HG03060 (cell line): ENCODE measurements around the gene DRAP1.
"Not testable (repeated sequence)": the region's sequence is repeated elsewhere in the genome, so short reads cannot be mapped to it uniquely, and the experiment has no call there.

Source experiments
- ATAC-seq: cut with Tn5 transposase; IDR thresholded peaks from one replicate; pipeline ENCODE4 v1.9.1; 2021; ENCODE audit warnings: low read depth, moderate number of reproducible peaks; ENCODE audit not compliant: unreplicated experiment

DRAP1 gene

GRCh38 chr11:65922565-65922964 lies 3.3 kb downstream of the DRAP1 start:
- no peak for ATAC-seq

- ATAC-seq, result no peak
Observed at GRCh38 chr11:65925397-65925796, 6.2 kb downstream of the DRAP1 start.

GRCh38 chr11:65927904-65928397 lies 8.7 kb downstream of the DRAP1 start:
- ATAC-seq, result no peak

- no peak for ATAC-seq
Observed at GRCh38 chr11:65928667-65929066, 9.4 kb downstream of the DRAP1 start.

- ATAC-seq, result no peak
Observed at GRCh38 chr11:65931773-65932557, 12.7 kb downstream of the DRAP1 start.

- ATAC-seq, result no peak
Observed at GRCh38 chr11:65932558-65932919, 13.3 kb downstream of the DRAP1 start.

GRCh38 chr11:65934014-65934413 lies 14.8 kb downstream of the DRAP1 start:
- ATAC-seq, result no peak

GRCh38 chr11:65937766-65938165 lies 18.5 kb downstream of the DRAP1 start:
- no peak for ATAC-seq

- ATAC-seq, result no peak
Observed at GRCh38 chr11:65941720-65942310, 22.6 kb downstream of the DRAP1 start.

- no peak for ATAC-seq
Observed at GRCh38 chr11:65942531-65942930, 23.3 kb downstream of the DRAP1 start.

- ATAC-seq, result no peak
Observed at GRCh38 chr11:65944191-65944590, 25.0 kb downstream of the DRAP1 start.

- ATAC-seq, result no peak
Observed at GRCh38 chr11:65944767-65945166, 25.5 kb downstream of the DRAP1 start.

GRCh38 chr11:65945430-65945911 lies 26.2 kb downstream of the DRAP1 start, which contains the start of gene TSGA10IP:
Gene TSGA10IP, plus strand, starts transcription at chr11:65945480. Its CDS starts 196 bp downstream, at chr11:65945676.
- no peak for ATAC-seq

- no peak for ATAC-seq
Observed at GRCh38 chr11:65945941-65946558, 26.8 kb downstream of the DRAP1 start.

- ATAC-seq, result no peak
Observed at GRCh38 chr11:65946655-65947054, 27.4 kb downstream of the DRAP1 start.

GRCh38 chr11:65947133-65947532 lies 27.9 kb downstream of the DRAP1 start:
- ATAC-seq, result no peak

GRCh38 chr11:65947603-65948125 lies 28.4 kb downstream of the DRAP1 start:
- no peak for ATAC-seq

GRCh38 chr11:65950711-65951110 lies 31.5 kb downstream of the DRAP1 start:
- not testable (repeated sequence) for ATAC-seq

- not testable (repeated sequence) for ATAC-seq
Observed at GRCh38 chr11:65951641-65952040, 32.4 kb downstream of the DRAP1 start.

- no peak for ATAC-seq
Observed at GRCh38 chr11:65952052-65952521, 32.9 kb downstream of the DRAP1 start.

GRCh38 chr11:65953471-65953870 lies 34.2 kb downstream of the DRAP1 start:
- no peak for ATAC-seq
